NT2/D1 (cell line): Measurements from ENCODE around the gene BPTF.
A peak's percentile ranks its signal among the peaks of the same experiment; 100 is the strongest.
"Not testable (repeated sequence)": the region's sequence is repeated elsewhere in the genome, so short reads cannot be mapped to it uniquely, and the experiment has no call there.

Experiments
- DNase-seq: peaks from one replicate; pipeline ENCODE4 v3.0.0-alpha.2; 2011; ENCODE audit warnings: low read depth, low spot score
- H3K27me3 ChIP-seq: 2 replicates; pipeline ENCODE4 v1.6.0; 2011; ENCODE audit warnings: mild to moderate bottlenecking; ENCODE audit not compliant: insufficient read length, insufficient read depth
- H3K36me3 ChIP-seq: 2 replicates; pipeline ENCODE4 v1.6.1; 2011; ENCODE audit warnings: mild to moderate bottlenecking, low read length, mixed read lengths; ENCODE audit not compliant: insufficient read depth, insufficient read length
- H3K4me1 ChIP-seq: 2 replicates; pipeline ENCODE4 v1.5.1; 2011; ENCODE audit not compliant: insufficient read depth, insufficient read length
- H3K4me3 ChIP-seq: 2 replicates; pipeline ENCODE4 v1.5.1; 2011; ENCODE audit warnings: low read depth; ENCODE audit not compliant: insufficient read length
- H3K9ac ChIP-seq: 2 replicates; pipeline ENCODE4 v1.6.0; 2011; ENCODE audit warnings: low read depth; ENCODE audit not compliant: insufficient read length
- H3K9me3 ChIP-seq: 2 replicates; pipeline ENCODE4 v1.5.1; 2011; ENCODE audit warnings: mild to moderate bottlenecking, low read length; ENCODE audit not compliant: insufficient read depth
- SUZ12 ChIP-seq: IDR thresholded peaks from 2 replicates; pipeline ENCODE4 v1.6.1; 2011; ENCODE audit not compliant: insufficient read length, insufficient read depth; ENCODE audit errors: extremely low read depth
- YY1 ChIP-seq: IDR thresholded peaks from 2 replicates; pipeline ENCODE4 v1.6.1; 2011; ENCODE audit not compliant: insufficient read length, insufficient read depth
- ZNF274 ChIP-seq: IDR thresholded peaks from 2 replicates; pipeline ENCODE4 v1.6.1; 2011; ENCODE audit warnings: mild to moderate bottlenecking, low read depth, low read length

Gene BPTF

DNA sequence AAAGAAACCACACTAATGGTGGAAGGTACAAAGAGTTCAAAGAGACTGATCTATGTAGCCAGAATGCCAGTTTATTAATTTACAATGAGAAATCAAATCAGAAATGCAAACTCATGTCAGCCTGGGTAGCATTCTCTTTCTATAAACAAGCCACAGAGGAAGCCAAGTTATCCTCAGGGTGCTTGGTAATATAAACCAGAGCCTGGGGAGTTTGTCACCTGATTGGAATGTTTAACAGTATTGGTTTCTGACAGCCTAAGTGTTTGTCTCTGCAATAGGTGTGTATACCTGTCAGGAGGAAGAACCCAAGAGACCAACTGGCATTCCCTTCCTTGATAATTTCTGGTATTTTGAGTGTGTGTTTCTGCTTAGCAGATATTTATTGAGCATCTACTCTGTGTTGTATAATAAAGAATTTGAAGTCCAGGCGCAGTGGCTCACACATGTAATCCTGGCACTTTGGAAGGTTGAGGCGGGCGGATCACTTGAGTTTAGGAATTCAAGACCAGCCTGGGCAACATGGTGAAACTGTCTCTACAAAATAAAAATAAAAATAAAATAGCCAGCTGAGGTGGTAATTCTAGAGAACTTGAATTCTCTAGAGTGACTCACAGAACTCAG is 174.1 kb downstream of the BPTF start:
- no peak for TF ChIP-seq SUZ12
- TF ChIP-seq ZNF274, result no peak
- no peak for TF ChIP-seq YY1
- Histone ChIP-seq H3K9me3 (no peaks in the 10 kb centered on the region), H3K36me3 (no peaks in the 10 kb centered on the region), H3K27me3 (peaks cover 20% of the 10 kb centered on the region), H3K4me3 (no peak overlapping the region), H3K9ac (no peak overlapping the region), H3K4me1 (no peaks in the 10 kb centered on the region)
- no peak for DNase-seq

DNA sequence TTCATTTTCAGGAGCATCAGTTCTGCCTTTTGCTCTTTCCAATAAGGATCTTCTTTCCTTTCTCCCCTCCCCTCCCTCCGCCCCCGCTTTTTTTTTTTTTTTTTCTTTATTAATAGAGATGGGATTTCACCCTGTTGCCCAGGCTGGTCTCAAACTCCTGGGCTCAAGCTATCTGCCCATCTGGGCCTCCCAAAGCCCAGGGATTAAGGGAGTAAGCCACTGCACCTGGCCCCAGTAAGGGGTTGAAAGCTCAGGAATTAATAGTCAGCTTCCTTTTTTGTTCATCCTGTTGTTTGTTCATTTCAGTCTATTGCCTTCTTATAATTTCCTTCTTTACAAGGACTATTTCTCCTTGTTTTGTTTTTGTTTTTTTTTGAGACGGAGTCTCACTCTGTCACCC is 178.9 kb downstream of the BPTF start:
- H3K27me3 ChIP-seq, result no peaks in the 10 kb centered on the region
- H3K4me3 ChIP-seq, result no peak overlapping the region
- no peak overlapping the region for H3K9ac ChIP-seq
- H3K36me3 ChIP-seq, result no peaks in the 10 kb centered on the region
- no peak for TF ChIP-seq YY1
- no peak for TF ChIP-seq ZNF274
- TF ChIP-seq SUZ12, result no peak
- H3K4me1 ChIP-seq, result no peaks in the 10 kb centered on the region
- no peak for DNase-seq
- H3K9me3 ChIP-seq, result no peaks in the 10 kb centered on the region

DNA sequence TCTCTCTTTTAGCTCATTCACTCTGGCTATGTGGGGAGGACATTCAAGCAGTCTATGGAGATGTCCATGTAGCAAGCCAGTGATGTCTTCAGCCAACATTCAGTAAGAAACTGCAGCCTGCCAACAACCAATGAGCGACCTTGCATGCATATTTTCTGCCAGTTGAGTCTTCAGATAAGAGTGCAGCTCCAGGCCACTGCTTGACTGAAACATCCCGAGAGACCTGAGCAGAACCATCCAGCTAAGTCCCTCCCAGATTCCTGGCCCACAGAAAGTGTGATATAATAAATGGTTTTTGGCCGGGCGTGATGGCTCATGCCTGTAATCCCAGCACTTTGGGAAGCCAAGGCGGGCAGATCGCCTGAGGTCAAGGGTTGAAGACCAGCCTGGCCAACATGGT is 181.5 kb downstream of the BPTF start:
- H3K9ac ChIP-seq, result no peak overlapping the region
- TF ChIP-seq YY1, result no peak
- no peak for TF ChIP-seq ZNF274
- TF ChIP-seq SUZ12, result no peak
- no peak overlapping the region for H3K4me3 ChIP-seq
- no peak for DNase-seq
- no peaks in the 10 kb centered on the region for H3K36me3 ChIP-seq
- H3K27me3 ChIP-seq, result no peaks in the 10 kb centered on the region
- H3K9me3 ChIP-seq, result no peaks in the 10 kb centered on the region
- no peaks in the 10 kb centered on the region for H3K4me1 ChIP-seq

DNA sequence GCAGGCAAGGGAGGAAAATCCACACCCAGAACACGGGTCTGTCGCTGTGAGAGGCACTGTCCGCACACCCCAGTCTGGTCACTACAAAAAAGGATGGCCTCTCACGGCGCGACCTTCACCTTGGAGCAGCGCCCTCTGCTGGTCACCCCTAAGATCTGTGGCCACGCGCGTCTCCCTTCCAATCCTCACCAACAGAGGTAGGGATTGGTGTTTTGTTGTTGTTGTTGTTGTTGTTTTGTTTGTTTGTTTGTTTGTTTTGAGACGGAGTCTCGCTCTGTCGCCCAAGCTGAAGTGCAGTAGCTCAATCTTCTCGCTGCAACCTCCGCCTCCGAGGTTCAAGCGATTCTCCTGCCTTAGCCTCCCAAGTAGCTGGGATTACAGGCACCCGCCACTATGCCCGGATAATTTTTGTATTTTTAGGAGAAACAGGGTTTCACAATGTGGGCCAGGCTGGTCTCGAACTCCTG is 185.9 kb downstream of the BPTF start:
- Histone ChIP-seq H3K9ac (peak overlapping the region; percentile 56), H3K9me3 (no peaks in the 10 kb centered on the region), H3K36me3 (no peaks in the 10 kb centered on the region), H3K4me3 (peak overlapping the region; percentile 8), H3K27me3 (no peaks in the 10 kb centered on the region), H3K4me1 (no peaks in the 10 kb centered on the region)
- TF ChIP-seq YY1 (no peak), SUZ12 (no peak), ZNF274 (no peak)
- no peak for DNase-seq

DNA sequence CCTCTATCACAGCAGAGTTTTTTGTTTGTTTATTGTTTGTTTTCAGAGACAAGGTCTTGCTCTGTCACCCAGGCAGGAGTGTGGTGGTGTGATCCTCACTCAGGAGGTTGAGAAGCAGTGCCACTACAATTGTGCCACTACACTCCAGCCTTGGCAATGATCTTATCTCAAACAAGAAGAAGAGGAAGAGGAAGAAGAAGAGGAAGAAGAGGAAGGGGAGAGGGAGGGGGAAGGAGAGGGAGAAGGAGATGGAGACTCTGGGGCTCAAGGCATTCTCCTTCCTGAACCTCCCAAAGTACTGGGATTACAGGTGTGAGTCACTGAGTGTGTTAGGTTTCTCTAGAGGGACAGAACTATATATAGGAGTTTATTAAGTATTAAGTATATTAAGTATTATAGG is 188.1 kb downstream of the BPTF start:
- no peak for DNase-seq
- Histone ChIP-seq H3K4me3 (no peak overlapping the region), H3K27me3 (no peaks in the 10 kb centered on the region), H3K9ac (no peak overlapping the region), H3K36me3 (no peaks in the 10 kb centered on the region), H3K4me1 (no peaks in the 10 kb centered on the region), H3K9me3 (no peaks in the 10 kb centered on the region)
- no peak for TF ChIP-seq YY1
- TF ChIP-seq SUZ12, result no peak
- no peak for TF ChIP-seq ZNF274

DNA sequence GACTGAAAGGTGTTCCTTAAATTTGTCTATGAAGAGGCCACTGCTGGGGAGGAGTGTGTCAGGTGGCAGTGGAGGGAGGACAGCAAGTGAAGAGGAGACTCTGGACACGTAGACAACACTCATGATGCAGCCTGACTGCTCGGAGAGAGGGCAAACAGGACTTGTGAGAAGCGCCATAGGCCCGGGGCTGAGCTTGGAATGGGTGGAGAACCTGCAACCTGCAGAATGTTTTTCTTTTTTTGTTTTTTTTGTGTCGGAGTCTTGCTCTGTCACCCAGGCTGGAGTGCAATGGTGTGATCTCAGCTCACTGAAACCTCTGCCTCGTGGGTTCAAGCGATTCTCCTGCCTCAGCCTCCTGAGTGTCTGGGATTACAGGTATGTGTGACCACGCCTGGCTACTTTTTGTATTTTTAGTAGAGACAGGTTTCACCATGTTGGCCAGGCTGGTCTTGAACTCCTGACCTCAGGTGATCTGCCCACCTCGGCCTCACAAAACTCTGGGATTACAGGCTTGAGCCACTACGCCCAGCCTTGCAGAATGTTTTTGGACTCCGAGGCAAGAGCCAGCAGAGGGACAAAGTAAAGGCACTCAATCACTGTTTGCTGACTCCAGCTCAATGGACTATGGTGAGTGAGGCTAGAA is 189.9 kb downstream of the BPTF start:
- no peak for TF ChIP-seq ZNF274
- TF ChIP-seq YY1, result no peak
- TF ChIP-seq SUZ12, result no peak
- no peaks in the 10 kb centered on the region for H3K4me1 ChIP-seq
- H3K27me3 ChIP-seq, result no peaks in the 10 kb centered on the region
- H3K9me3 ChIP-seq, result no peaks in the 10 kb centered on the region
- no peak overlapping the region for H3K9ac ChIP-seq
- no peak for DNase-seq
- H3K4me3 ChIP-seq, result no peak overlapping the region
- H3K36me3 ChIP-seq, result no peaks in the 10 kb centered on the region

DNA sequence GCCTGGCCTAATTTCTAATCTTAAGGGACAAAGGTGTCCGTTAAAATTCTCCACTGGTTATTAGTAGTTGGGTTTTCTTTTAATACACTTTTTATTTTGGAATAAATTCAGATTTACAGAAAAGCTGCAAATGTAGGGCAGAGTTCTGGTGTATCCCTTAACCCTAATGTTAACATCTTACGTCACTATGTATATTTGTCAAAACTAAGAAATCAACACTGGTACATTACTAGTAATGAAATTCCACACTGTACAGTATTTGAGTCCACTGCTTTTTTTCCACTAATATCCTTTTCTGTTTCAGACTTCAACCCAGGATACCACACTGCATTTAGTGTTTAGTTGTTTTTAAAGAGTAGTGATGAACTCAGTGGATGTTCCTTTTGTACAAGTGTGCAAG is 191.5 kb downstream of the BPTF start:
- Histone ChIP-seq H3K9me3 (no peaks in the 10 kb centered on the region), H3K36me3 (no peaks in the 10 kb centered on the region), H3K4me3 (no peak overlapping the region), H3K27me3 (no peaks in the 10 kb centered on the region), H3K4me1 (no peaks in the 10 kb centered on the region), H3K9ac (no peak overlapping the region)
- TF ChIP-seq ZNF274 (no peak), SUZ12 (no peak), YY1 (no peak)
- no peak for DNase-seq

DNA sequence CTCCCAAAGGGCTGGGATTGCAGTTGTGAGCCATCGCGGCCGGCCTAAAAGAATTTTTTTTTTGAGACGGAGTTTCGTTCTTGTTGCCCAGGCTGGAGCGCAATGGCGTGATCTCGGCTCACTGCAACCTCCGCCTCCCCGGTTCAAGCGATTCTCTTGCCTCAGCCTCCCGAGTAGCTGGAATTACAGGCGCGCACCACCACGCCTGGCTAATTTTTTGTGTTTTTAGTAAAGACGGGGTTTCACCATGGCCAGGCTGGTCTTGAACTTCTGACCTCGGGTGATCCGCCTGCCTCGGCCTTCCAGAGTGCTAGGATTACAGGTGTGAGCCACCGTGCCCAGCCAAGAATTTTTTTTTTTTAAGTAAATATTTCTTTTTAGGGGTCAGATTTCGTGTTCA is 193.2 kb downstream of the BPTF start:
- not testable (repeated sequence) for DNase-seq, H3K9ac ChIP-seq, H3K4me3 ChIP-seq, H3K4me1 ChIP-seq, H3K36me3 ChIP-seq, H3K9me3 ChIP-seq, H3K27me3 ChIP-seq
